Measurements from ENCODE around the gene KATNA1. TPM values are rescaled to one million over a fixed set of nuclear protein-coding genes. Genes with fewer than 3 reads are reported as not detected.

KATNA1 gene
- total RNA-seq, 1 experiment from 2014 or later = 54.2 TPM

- DNase-seq (ENCODE audit: low read depth) = no peak
Measured at GRCh38 chr6:149608381-149608982, 40.0 kb downstream of the KATNA1 start.

GRCh38 chr6:149600508-149600907, 48.0 kb downstream of the KATNA1 start:
- DNase-seq (ENCODE audit: low read depth) = no peak

- no peak for DNase-seq (ENCODE audit: low read depth)
Measured at GRCh38 chr6:149593408-149593807, 55.1 kb downstream of the KATNA1 start.

- DNase-seq (ENCODE audit: low read depth) = no peak
Measured at GRCh38 chr6:149592983-149593382, 55.5 kb downstream of the KATNA1 start.

GRCh38 chr6:149586149-149586548, 62.4 kb downstream of the KATNA1 start:
- DNase-seq (ENCODE audit: low read depth) = no peak

GRCh38 chr6:149581349-149581748, 67.2 kb downstream of the KATNA1 start:
- DNase-seq (ENCODE audit: low read depth) = no peak

GRCh38 chr6:149580880-149581279, 67.6 kb downstream of the KATNA1 start:
- no peak for DNase-seq (ENCODE audit: low read depth)

- no peak for DNase-seq (ENCODE audit: low read depth)
Measured at GRCh38 chr6:149567945-149568585, 80.4 kb downstream of the KATNA1 start.

- DNase-seq (ENCODE audit: low read depth) = no peak
Measured at GRCh38 chr6:149567194-149567586, 81.3 kb downstream of the KATNA1 start.

GRCh38 chr6:149566410-149567193, 81.9 kb downstream of the KATNA1 start:
- DNase-seq (ENCODE audit: low read depth) = peak; percentile 67

- peak; percentile 99 for DNase-seq (ENCODE audit: low read depth)
Measured at GRCh38 chr6:149565527-149566409, 82.7 kb downstream of the KATNA1 start, which contains the start of gene GINM1. Gene GINM1 (plus strand): TSS chr6:149566375. CDS start chr6:149566415, 40 bp downstream.

- DNase-seq (ENCODE audit: low read depth) = no peak
Measured at GRCh38 chr6:149563928-149564325, 84.6 kb downstream of the KATNA1 start.

GRCh38 chr6:149563203-149563927, 85.1 kb downstream of the KATNA1 start:
- DNase-seq (ENCODE audit: low read depth) = peak; percentile 74

GRCh38 chr6:149560736-149561135, 87.8 kb downstream of the KATNA1 start:
- peak; percentile 15 for DNase-seq (ENCODE audit: low read depth)

GRCh38 chr6:149559389-149559788, 89.1 kb downstream of the KATNA1 start:
- no peak for DNase-seq (ENCODE audit: low read depth)

GRCh38 chr6:149558029-149558428, 90.5 kb downstream of the KATNA1 start:
- DNase-seq (ENCODE audit: low read depth) = no peak

- no peak for DNase-seq (ENCODE audit: low read depth)
Measured at GRCh38 chr6:149551920-149552319, 96.6 kb downstream of the KATNA1 start.

GRCh38 chr6:149545754-149546471, 102.6 kb downstream of the KATNA1 start, which contains the start of gene PPIL4:
Gene PPIL4 (minus strand): TSS chr6:149546043. CDS start chr6:149546005, 38 bp downstream.
- peak; percentile 99 for DNase-seq (ENCODE audit: low read depth)

GRCh38 chr6:149545258-149545753, 103.2 kb downstream of the KATNA1 start:
- DNase-seq (ENCODE audit: low read depth) = peak; percentile 53
